Mesendoderm (in vitro differentiated cells): Measurements from ENCODE around the gene CDK14.
A peak's percentile ranks its signal among the peaks of the same experiment; 100 is the strongest.

Experiments
- DNase-seq: peaks from one replicate; pipeline ENCODE4 v3.0.0; 2013
- H2AK5ac ChIP-seq: 2 replicates; pipeline ENCODE4 v1.6.1; 2013; ENCODE audit warnings: low read length, inconsistent platforms
- H2BK120ac ChIP-seq: 2 replicates; pipeline ENCODE4 v1.6.1; 2013; ENCODE audit warnings: low read depth, mild to moderate bottlenecking, low read length, moderate library complexity, mixed read lengths
- H2BK15ac ChIP-seq: replicated peaks from 2 replicates; pipeline ENCODE4 v1.6.1; 2013; ENCODE audit warnings: low read depth, mild to moderate bottlenecking, moderate library complexity
- H2BK5ac ChIP-seq: 2 replicates; pipeline ENCODE4 v1.6.1; 2013; ENCODE audit warnings: low read length, inconsistent platforms
- H3K18ac ChIP-seq: 2 replicates; pipeline ENCODE4 v1.6.1; 2013; ENCODE audit warnings: mild to moderate bottlenecking, low read length, mixed read lengths
- H3K23ac ChIP-seq: one replicate; pipeline ENCODE4 v1.6.1; 2013; ENCODE audit warnings: low read length
- H3K27ac ChIP-seq: 2 replicates; pipeline ENCODE4 v1.5.1; 2013; ENCODE audit warnings: low read depth, mild to moderate bottlenecking, inconsistent platforms, low read length, moderate library complexity
- H3K27me3 ChIP-seq: 2 replicates; pipeline ENCODE4 v1.6.1; 2013; ENCODE audit warnings: low read length, control low read depth, mild to moderate bottlenecking, inconsistent platforms; ENCODE audit not compliant: insufficient read depth, poor library complexity
- H3K36me3 ChIP-seq: 2 replicates; pipeline ENCODE4 v1.6.1; 2013; ENCODE audit warnings: low read length, inconsistent platforms; ENCODE audit not compliant: control insufficient read depth, insufficient read depth
- H3K4ac ChIP-seq: one replicate; pipeline ENCODE4 v1.6.1; 2013; ENCODE audit warnings: low read depth, mild to moderate bottlenecking, low read length, moderate library complexity
- H3K4me1 ChIP-seq: 2 replicates; pipeline ENCODE4 v1.6.1; 2013; ENCODE audit warnings: low read depth, low read length, inconsistent platforms; ENCODE audit not compliant: control insufficient read depth
- H3K4me2 ChIP-seq: 2 replicates; pipeline ENCODE4 v1.6.1; 2013; ENCODE audit warnings: low read length
- H3K4me3 ChIP-seq: 2 replicates; pipeline ENCODE4 v1.5.1; 2013; ENCODE audit warnings: mild to moderate bottlenecking, low read length
- H3K56ac ChIP-seq: one replicate; pipeline ENCODE4 v1.6.1; 2013; ENCODE audit warnings: low read length
- H3K79me1 ChIP-seq: 2 replicates; pipeline ENCODE4 v1.6.1; 2013; ENCODE audit warnings: low read length, inconsistent platforms
- H3K79me2 ChIP-seq: 2 replicates; pipeline ENCODE4 v1.6.1; 2013; ENCODE audit warnings: mild to moderate bottlenecking, low read length; ENCODE audit not compliant: control insufficient read depth, insufficient read depth
- H3K9ac ChIP-seq: 2 replicates; pipeline ENCODE4 v1.6.1; 2013; ENCODE audit warnings: low read length, inconsistent platforms
- H4K5ac ChIP-seq: one replicate; pipeline ENCODE4 v1.6.1; 2013; ENCODE audit warnings: low read length
- H4K8ac ChIP-seq: one replicate; pipeline ENCODE4 v1.6.1; 2013; ENCODE audit warnings: low read depth, mild to moderate bottlenecking, control low read depth, low read length, moderate library complexity
- WGBS: extraction: QIAGEN DNeasy Blood & Tissue Kit; methylation state at CpG from one replicate; pipeline ENCODE4 v1.1.7; 2013; ENCODE audit warnings: low lambda C conversion rate, missing lambda C conversion rate; ENCODE audit not compliant: insufficient coverage; ENCODE audit errors: extremely low coverage; 5-methylcytosine and 5-hydroxymethylcytosine counted together

The CDK14 gene

DNA sequence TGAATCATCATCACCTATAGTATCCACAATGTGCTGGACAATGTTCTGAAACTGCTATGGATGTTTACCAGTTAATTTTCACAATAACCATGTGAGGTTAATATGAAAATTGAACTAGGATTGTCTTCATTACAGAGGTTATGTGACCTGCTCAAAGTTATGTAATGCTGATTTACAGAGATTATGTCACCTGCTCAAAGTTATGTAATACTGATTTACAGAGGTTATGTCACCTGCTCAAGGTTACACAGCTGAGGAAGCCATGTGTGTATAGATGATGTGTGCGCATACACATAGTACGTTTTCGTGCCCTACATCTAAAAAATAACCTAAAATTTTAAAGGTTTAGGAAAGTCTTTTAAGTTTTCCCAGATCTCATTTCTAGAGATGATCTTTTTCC, 298.0 kb downstream of the CDK14 start:
- Histone ChIP-seq H2BK120ac (no peak overlapping the region), H3K4ac (no peak overlapping the region), H3K79me1 (no peaks in the 10 kb centered on the region), H3K79me2 (no peaks in the 10 kb centered on the region), H3K4me2 (no peak overlapping the region), H2BK5ac (no peak overlapping the region), H3K27me3 (no peaks in the 10 kb centered on the region), H3K9ac (no peak overlapping the region), H4K5ac (no peak overlapping the region), H3K36me3 (no peaks in the 10 kb centered on the region), H3K56ac (no peak overlapping the region), H2AK5ac (no peak overlapping the region), H4K8ac (no peak overlapping the region), H3K27ac (no peak overlapping the region), H3K18ac (no peak overlapping the region), H2BK15ac (no peak overlapping the region), H3K23ac (no peak overlapping the region), H3K4me1 (no peaks in the 10 kb centered on the region), H3K4me3 (no peak overlapping the region)
- no CpG with 5 or more reads among the region's 3 CpGs for WGBS
- no peak for DNase-seq

GRCh38 chr7:90896458-90896857, 300.3 kb downstream of the CDK14 start:
- no peaks in the 10 kb centered on the region for H3K27me3 ChIP-seq
- no peak overlapping the region for H3K4ac ChIP-seq
- no peak overlapping the region for H3K4me3 ChIP-seq
- H3K79me1 ChIP-seq, result no peaks in the 10 kb centered on the region
- H3K56ac ChIP-seq, result no peak overlapping the region
- H3K4me1 ChIP-seq, result no peaks in the 10 kb centered on the region
- no peak overlapping the region for H3K27ac ChIP-seq
- DNase-seq, result no peak
- WGBS, result no CpG with 5 or more reads among the region's 1 CpG
- no peak overlapping the region for H2BK120ac ChIP-seq
- no peak overlapping the region for H3K4me2 ChIP-seq
- no peak overlapping the region for H3K18ac ChIP-seq
- no peak overlapping the region for H4K5ac ChIP-seq
- H2BK15ac ChIP-seq, result no peak overlapping the region
- no peak overlapping the region for H2AK5ac ChIP-seq
- no peaks in the 10 kb centered on the region for H3K36me3 ChIP-seq
- no peak overlapping the region for H4K8ac ChIP-seq
- no peak overlapping the region for H2BK5ac ChIP-seq
- no peaks in the 10 kb centered on the region for H3K79me2 ChIP-seq
- H3K9ac ChIP-seq, result no peak overlapping the region
- no peak overlapping the region for H3K23ac ChIP-seq

GRCh38 chr7:90897961-90898469, 301.9 kb downstream of the CDK14 start:
- H3K79me1 ChIP-seq, result no peaks in the 10 kb centered on the region
- no peak overlapping the region for H3K4me2 ChIP-seq
- H3K36me3 ChIP-seq, result no peaks in the 10 kb centered on the region
- H3K27me3 ChIP-seq, result no peaks in the 10 kb centered on the region
- H3K4ac ChIP-seq, result no peak overlapping the region
- H2BK15ac ChIP-seq, result no peak overlapping the region
- H3K9ac ChIP-seq, result no peak overlapping the region
- H3K56ac ChIP-seq, result no peak overlapping the region
- no peaks in the 10 kb centered on the region for H3K79me2 ChIP-seq
- no peak overlapping the region for H3K27ac ChIP-seq
- H2BK120ac ChIP-seq, result no peak overlapping the region
- H3K23ac ChIP-seq, result no peak overlapping the region
- H2BK5ac ChIP-seq, result no peak overlapping the region
- DNase-seq, result no peak
- H3K4me3 ChIP-seq, result no peak overlapping the region
- H2AK5ac ChIP-seq, result no peak overlapping the region
- no peak overlapping the region for H4K5ac ChIP-seq
- H3K18ac ChIP-seq, result no peak overlapping the region
- H4K8ac ChIP-seq, result no peak overlapping the region
- H3K4me1 ChIP-seq, result no peaks in the 10 kb centered on the region

DNA sequence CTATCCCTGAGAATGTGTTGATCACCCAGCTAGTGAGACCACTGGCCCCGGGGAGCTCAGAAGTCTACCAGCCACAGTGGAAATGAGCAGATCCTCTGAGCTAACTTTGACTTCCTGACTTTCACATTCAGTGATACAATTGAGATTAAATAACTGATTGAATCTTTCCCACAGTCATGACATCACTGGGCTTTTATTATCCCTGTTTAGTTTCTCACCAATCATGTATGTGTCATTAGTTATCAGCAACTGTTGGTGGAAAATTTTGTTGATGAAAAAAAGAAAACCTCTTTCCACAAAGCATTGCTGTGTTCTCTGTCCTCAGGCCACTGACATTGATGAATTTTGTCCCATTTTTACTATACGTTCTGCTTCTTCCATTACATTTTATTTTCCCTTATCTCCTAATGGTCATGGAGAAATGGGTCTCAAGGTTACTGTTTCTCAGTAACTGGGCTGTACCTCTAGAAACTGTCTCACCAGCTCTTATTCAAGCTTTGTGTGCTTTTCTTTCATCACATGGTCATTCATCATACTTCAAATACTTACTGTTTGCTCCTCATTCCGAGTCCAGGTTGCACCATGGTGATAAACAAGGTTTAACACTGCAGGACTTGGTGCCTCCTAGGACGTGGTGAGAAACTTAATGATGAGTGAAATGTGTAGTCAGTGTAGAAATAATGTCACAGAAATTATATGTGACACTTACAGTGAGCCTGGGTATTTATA, 304.7 kb downstream of the CDK14 start:
- H3K18ac ChIP-seq, result no peak overlapping the region
- H3K27ac ChIP-seq, result no peak overlapping the region

DNA sequence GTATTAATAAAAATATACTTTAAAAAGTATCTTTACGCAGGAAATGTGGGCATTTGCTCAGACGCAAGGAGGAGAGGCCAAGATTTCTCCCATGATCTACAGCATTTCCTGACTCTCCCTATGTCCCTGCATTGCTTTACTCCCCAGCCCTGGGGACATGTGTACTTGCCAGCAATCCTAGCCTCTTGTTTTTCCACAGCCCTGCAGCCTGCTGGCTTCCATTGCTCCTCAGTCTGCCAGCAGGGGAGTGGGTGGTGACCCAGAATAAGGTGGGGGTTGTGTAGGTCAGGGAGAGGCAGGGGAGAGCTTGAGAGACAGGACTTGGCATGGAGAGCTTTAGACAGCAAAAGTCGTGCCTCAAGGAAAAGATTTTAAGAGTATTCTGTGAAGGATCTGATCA, 307.7 kb downstream of the CDK14 start:
- Histone ChIP-seq H2BK15ac (no peak overlapping the region), H3K27me3 (no peaks in the 10 kb centered on the region), H3K56ac (no peak overlapping the region), H3K36me3 (no peaks in the 10 kb centered on the region), H3K23ac (peak overlapping the region; percentile 83), H3K4me3 (no peak overlapping the region), H3K27ac (no peak overlapping the region), H3K4me1 (no peaks in the 10 kb centered on the region), H4K5ac (no peak overlapping the region), H4K8ac (no peak overlapping the region), H2AK5ac (no peak overlapping the region), H3K79me2 (no peaks in the 10 kb centered on the region), H3K4me2 (no peak overlapping the region), H3K18ac (no peak overlapping the region), H3K79me1 (no peaks in the 10 kb centered on the region), H2BK5ac (no peak overlapping the region), H3K4ac (no peak overlapping the region), H3K9ac (no peak overlapping the region), H2BK120ac (no peak overlapping the region)
- no CpG with 5 or more reads among the region's 3 CpGs for WGBS
- peak; percentile 35 for DNase-seq

More for the DNA sequence above, 304.7 kb downstream of the CDK14 start:
- Histone ChIP-seq H3K36me3 (no peaks in the 10 kb centered on the region), H3K23ac (no peak overlapping the region), H2AK5ac (no peak overlapping the region), H3K4me3 (no peak overlapping the region), H3K79me2 (no peaks in the 10 kb centered on the region), H3K4me2 (no peak overlapping the region), H4K8ac (no peak overlapping the region), H3K4ac (no peak overlapping the region), H2BK120ac (no peak overlapping the region), H2BK15ac (no peak overlapping the region), H3K79me1 (no peaks in the 10 kb centered on the region), H4K5ac (no peak overlapping the region), H3K4me1 (no peaks in the 10 kb centered on the region), H3K56ac (no peak overlapping the region), H3K27me3 (no peaks in the 10 kb centered on the region), H2BK5ac (no peak overlapping the region), H3K9ac (no peak overlapping the region)
- WGBS, result no CpG with 5 or more reads among the region's 4 CpGs
- DNase-seq, result no peak

DNA sequence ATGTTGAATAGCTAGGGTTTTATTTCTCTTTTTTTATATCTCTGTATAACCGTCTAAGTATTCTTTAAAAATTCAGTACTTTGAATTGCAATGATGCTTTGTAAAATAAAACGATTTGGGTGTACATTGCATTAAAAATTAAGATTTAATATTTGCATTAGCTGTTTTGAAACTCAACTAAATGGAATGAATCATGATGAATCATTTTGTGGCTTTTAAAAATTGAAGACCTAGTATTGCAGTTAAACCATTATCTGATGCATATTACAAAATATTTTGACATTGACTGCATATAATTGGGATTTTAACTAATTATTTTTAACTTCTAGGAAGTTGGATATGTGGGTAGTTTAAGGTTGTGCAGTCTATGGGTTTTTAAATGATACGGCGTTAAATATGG, 314.0 kb downstream of the CDK14 start:
- Histone ChIP-seq H3K4me3 (no peak overlapping the region), H3K79me2 (no peaks in the 10 kb centered on the region), H3K36me3 (no peaks in the 10 kb centered on the region), H2AK5ac (no peak overlapping the region), H3K9ac (no peak overlapping the region), H2BK15ac (no peak overlapping the region), H3K18ac (no peak overlapping the region), H4K8ac (no peak overlapping the region), H3K56ac (no peak overlapping the region), H3K27me3 (no peaks in the 10 kb centered on the region), H3K79me1 (no peaks in the 10 kb centered on the region), H3K4me2 (no peak overlapping the region), H3K4me1 (no peaks in the 10 kb centered on the region), H2BK120ac (no peak overlapping the region), H4K5ac (no peak overlapping the region), H3K27ac (no peak overlapping the region), H3K23ac (no peak overlapping the region), H2BK5ac (no peak overlapping the region), H3K4ac (no peak overlapping the region)
- 100% methylated on average over 3 of the region's 4 CpGs for WGBS
- DNase-seq, result no peak
